Stimulated activated naive CD8-positive, alpha-beta T cell treated with anti-CD3 and anti-CD28 coated beads, Interleukin-15, Interleukin-2, amounts not matched to agents 100 ng/mL and 50 ng/mL, for 24 hours (primary cell): Measurements from ENCODE around the gene FAM53A.
"Not testable (repeated sequence)": the region's sequence is repeated elsewhere in the genome, so short reads cannot be mapped to it uniquely, and the experiment has no call there.

Experiments used
- H3K27ac Mint-ChIP-seq: one replicate; pipeline ENCODE4 v1.8.0; 2021; ENCODE audit warnings: mild to moderate bottlenecking, mixed read lengths
- H3K27me3 Mint-ChIP-seq: one replicate; pipeline ENCODE4 v1.8.0; 2021; ENCODE audit warnings: mixed read lengths
- H3K36me3 Mint-ChIP-seq: one replicate; pipeline ENCODE4 v1.8.0; 2021; ENCODE audit warnings: low read depth, mixed read lengths
- H3K4me1 Mint-ChIP-seq: one replicate; pipeline ENCODE4 v1.8.0; 2021; ENCODE audit warnings: low read depth, mixed read lengths
- H3K4me3 Mint-ChIP-seq: one replicate; pipeline ENCODE4 v1.8.0; 2021; ENCODE audit warnings: mild to moderate bottlenecking, mixed read lengths
- H3K9me3 Mint-ChIP-seq: one replicate; pipeline ENCODE4 v1.8.0; 2021; ENCODE audit warnings: mixed read lengths

Gene FAM53A

DNA sequence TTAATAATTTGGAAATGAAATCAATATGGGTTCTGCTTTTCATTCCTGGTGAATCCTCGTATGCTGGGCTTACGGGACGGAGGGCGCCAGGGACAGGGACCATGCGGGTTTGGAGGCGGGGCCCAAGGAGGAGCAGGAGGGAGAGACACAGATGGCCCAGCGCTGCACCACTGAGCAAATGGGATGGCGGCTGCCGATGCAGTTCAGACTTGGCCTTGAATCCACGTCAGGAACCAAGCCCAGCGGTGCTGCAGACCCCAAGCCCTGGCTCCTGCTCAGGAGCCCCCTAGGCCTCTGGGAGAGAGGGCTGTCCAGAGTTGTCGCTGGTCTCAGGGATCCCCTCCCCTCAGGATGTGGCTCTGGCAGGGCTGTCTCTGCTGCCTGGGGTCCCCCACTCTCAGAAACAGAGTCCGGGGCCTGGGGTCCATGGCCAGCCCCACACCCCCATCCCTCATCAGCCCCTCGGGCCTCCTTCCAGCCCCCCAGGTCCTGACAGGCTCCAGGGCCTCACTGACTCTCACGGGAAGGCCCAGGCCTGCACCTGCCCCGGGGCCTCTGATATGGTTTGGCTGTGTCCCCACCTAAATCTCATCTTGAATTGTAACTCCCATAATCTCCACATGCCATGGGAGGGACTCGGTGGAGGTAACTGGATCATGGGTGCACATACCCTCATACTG is 75.2 kb downstream of the FAM53A start:
- no peak overlapping the region for H3K27ac Mint-ChIP-seq
- no peaks in the 10 kb centered on the region for H3K27me3 Mint-ChIP-seq
- H3K4me1 Mint-ChIP-seq = peaks cover 11% of the 10 kb centered on the region
- no peak overlapping the region for H3K4me3 Mint-ChIP-seq
- H3K36me3 Mint-ChIP-seq = no peaks in the 10 kb centered on the region
- H3K9me3 Mint-ChIP-seq = no peaks in the 10 kb centered on the region

GRCh38 chr4:1608196-1608820 is 75.8 kb downstream of the FAM53A start:
- peaks cover 11% of the 10 kb centered on the region for H3K4me1 Mint-ChIP-seq
- no peaks in the 10 kb centered on the region for H3K36me3 Mint-ChIP-seq
- H3K27ac Mint-ChIP-seq = no peak overlapping the region
- H3K9me3 Mint-ChIP-seq = no peaks in the 10 kb centered on the region
- no peak overlapping the region for H3K4me3 Mint-ChIP-seq
- H3K27me3 Mint-ChIP-seq = no peaks in the 10 kb centered on the region

- H3K36me3 Mint-ChIP-seq, H3K27me3 Mint-ChIP-seq, H3K4me3 Mint-ChIP-seq, H3K27ac Mint-ChIP-seq, H3K9me3 Mint-ChIP-seq: not testable (repeated sequence)
- H3K4me1 Mint-ChIP-seq = peaks cover 11% of the 10 kb centered on the region
Observed at GRCh38 chr4:1607436-1608195, 76.5 kb downstream of the FAM53A start.

DNA sequence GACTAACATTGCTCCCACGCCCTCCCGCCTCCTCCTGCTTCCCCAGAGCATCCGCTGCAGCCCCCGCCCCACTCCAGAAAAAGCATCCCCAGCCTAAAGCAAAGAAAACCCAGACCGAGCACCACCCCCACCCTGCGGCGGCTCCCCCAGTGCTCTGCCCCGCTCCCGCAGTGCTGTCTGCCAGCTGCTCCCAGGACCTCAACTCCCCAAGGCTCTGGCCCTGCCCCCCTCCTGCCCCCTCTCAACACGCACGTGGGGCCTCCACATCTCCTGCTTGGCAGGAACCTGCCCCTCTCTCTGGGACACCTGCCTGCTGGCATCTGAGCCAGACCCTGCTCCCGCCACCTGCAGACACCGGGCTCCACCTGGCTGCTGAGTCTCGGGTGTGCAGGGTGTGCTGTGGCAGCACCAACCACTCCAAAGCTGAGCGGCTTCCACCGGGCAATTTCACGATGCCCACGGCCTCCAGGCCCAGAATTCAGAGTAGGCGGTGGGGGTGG is 79.4 kb downstream of the FAM53A start:
- no peak overlapping the region for H3K4me3 Mint-ChIP-seq
- no peak overlapping the region for H3K27ac Mint-ChIP-seq
- no peaks in the 10 kb centered on the region for H3K27me3 Mint-ChIP-seq
- no peaks in the 10 kb centered on the region for H3K9me3 Mint-ChIP-seq
- H3K36me3 Mint-ChIP-seq = no peaks in the 10 kb centered on the region
- H3K4me1 Mint-ChIP-seq = peaks cover 11% of the 10 kb centered on the region

DNA sequence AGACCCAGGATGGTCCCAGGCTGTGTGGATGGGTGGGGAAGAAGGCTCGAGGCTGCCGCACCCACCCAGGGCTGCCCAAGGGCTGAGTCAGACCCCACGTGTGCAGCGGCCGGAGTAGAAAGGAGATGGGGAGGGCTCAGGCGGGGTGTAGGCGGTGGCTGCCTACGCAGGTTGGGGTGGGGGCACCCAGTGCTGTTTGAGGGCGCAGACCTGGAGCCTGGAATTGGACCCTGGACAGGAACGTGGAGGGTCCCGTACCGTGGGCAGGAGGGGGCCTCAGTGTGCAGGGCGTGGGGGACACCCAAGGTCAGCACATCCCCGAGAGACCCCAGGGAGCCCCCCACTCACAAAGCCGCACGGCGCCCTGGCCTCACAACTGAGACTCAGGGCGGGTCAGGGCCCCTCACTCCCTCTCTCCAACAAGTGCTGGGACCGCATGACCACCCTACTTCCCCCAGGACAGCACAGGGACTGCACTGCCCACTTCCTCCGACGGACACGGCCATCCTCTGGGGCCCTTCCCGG is 79.9 kb downstream of the FAM53A start:
- Mint-ChIP-seq H3K36me3 (no peaks in the 10 kb centered on the region), H3K4me1 (peaks cover 11% of the 10 kb centered on the region), H3K9me3 (no peaks in the 10 kb centered on the region), H3K27ac (no peak overlapping the region), H3K4me3 (no peak overlapping the region), H3K27me3 (no peaks in the 10 kb centered on the region)

DNA sequence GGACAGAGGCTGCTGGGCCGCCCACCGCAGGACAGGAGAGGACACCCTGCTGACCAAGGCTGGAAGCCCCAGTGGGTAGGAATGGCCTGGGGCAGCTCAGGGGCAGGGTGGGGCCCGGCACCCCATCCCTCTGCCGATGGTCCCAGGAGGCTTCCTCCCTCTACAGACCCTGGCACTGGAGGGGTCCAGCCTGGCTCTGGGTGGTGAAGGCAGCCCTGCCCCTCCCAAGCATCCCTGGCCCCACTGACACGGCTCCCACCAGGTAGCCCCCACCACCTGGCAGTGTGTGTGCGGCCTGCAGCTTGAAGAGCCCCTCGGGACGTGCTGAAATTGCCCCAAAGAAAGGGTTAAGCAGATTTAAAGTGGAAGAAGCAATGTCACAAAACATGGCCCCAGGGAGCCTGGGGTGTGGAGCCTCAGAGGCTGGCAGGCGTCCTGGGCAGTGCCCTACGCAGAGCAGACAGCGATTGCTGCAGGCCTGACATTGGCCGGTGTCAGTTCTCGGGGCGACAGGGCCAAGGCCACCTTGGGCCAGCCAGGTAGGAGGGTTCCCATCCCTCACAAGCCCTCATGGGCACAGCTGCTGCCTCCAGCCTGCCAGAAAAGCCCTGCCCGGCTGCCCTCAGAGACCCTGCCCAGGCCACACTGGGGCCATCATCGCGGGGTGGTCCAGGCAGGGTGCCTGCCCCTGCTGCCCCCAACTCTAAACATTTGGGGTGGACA is 80.5 kb downstream of the FAM53A start:
- Mint-ChIP-seq H3K27me3 (no peaks in the 10 kb centered on the region), H3K9me3 (no peaks in the 10 kb centered on the region), H3K36me3 (no peaks in the 10 kb centered on the region), H3K27ac (no peak overlapping the region), H3K4me1 (peaks cover 12% of the 10 kb centered on the region), H3K4me3 (no peak overlapping the region)

DNA sequence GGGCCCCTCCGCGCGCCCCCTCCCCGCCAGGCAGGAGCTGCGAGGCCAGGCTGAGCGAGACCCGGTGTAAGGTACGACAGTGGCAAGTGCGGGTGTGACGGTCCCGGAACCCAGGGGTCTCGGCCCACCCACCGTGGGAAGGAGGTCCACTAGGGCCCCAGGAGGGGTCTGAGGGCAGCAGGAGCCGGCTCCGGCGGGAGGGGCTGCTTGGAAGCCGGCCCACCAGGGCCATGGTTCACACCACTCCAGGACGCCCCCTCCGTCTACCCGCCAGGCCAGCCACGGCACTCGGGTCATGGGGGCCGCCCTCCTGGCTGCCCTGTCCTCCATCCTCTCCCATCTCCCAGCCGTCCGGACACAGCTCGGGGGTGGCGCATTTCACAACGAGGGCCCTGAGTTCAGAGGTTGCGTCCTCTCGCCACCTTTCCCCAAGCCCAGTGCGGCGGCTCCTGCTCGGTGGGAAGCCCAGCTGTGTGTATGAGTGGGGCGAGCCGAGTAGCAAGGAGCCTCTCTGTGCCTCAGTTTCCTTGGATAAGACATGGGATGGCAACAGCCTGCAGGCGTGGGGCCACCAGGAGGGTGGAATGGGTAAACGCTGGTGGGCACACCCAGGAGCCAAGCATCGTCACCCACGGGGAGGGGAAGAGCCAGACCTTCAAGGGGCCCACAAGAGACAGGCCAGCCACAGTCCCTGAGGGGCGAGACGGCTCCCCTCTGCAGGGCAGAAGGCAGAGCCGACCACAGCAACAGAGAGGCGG is 81.3 kb downstream of the FAM53A start:
- H3K27ac Mint-ChIP-seq = no peak overlapping the region
- no peaks in the 10 kb centered on the region for H3K27me3 Mint-ChIP-seq
- H3K4me1 Mint-ChIP-seq = peaks cover 14% of the 10 kb centered on the region

GRCh38 chr4:1601852-1602654 is 82.1 kb downstream of the FAM53A start:
- no peak overlapping the region for H3K4me3 Mint-ChIP-seq
- H3K27ac Mint-ChIP-seq = no peak overlapping the region
- no peaks in the 10 kb centered on the region for H3K9me3 Mint-ChIP-seq
- H3K4me1 Mint-ChIP-seq = peaks cover 14% of the 10 kb centered on the region
- H3K36me3 Mint-ChIP-seq = no peaks in the 10 kb centered on the region
- H3K27me3 Mint-ChIP-seq = no peaks in the 10 kb centered on the region

More for the DNA sequence above, 81.3 kb downstream of the FAM53A start:
- Mint-ChIP-seq H3K9me3 (no peaks in the 10 kb centered on the region), H3K36me3 (no peaks in the 10 kb centered on the region), H3K4me3 (no peak overlapping the region)

DNA sequence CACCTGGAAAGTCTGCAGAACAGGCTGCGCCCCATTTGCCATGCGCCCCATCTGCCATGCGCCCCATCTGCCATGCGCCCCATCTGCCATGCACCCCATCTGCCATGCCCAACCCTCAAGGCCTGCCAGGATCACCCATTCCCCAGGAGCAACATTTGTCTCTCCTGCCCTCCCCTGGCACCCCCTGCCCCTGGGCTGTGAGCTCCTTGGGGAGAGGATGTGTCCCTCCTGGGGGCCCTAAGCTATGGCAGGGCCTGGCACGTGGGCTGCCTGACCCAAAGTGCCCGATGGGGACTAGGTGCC is 82.6 kb downstream of the FAM53A start:
- H3K4me3 Mint-ChIP-seq = no peak overlapping the region
- H3K27ac Mint-ChIP-seq = no peak overlapping the region
- no peaks in the 10 kb centered on the region for H3K27me3 Mint-ChIP-seq
- peaks cover 14% of the 10 kb centered on the region for H3K4me1 Mint-ChIP-seq
- no peaks in the 10 kb centered on the region for H3K36me3 Mint-ChIP-seq
- no peaks in the 10 kb centered on the region for H3K9me3 Mint-ChIP-seq

- no peaks in the 10 kb centered on the region for H3K27me3 Mint-ChIP-seq
- H3K27ac Mint-ChIP-seq = no peak overlapping the region
- H3K4me3 Mint-ChIP-seq = no peak overlapping the region
- no peaks in the 10 kb centered on the region for H3K36me3 Mint-ChIP-seq
- no peaks in the 10 kb centered on the region for H3K9me3 Mint-ChIP-seq
- peaks cover 14% of the 10 kb centered on the region for H3K4me1 Mint-ChIP-seq
Observed at GRCh38 chr4:1600811-1601532, 83.1 kb downstream of the FAM53A start.

GRCh38 chr4:1600211-1600780 is 83.8 kb downstream of the FAM53A start:
- no peaks in the 10 kb centered on the region for H3K9me3 Mint-ChIP-seq
- H3K4me3 Mint-ChIP-seq = no peak overlapping the region
- peaks cover 8% of the 10 kb centered on the region for H3K4me1 Mint-ChIP-seq
- H3K27me3 Mint-ChIP-seq = no peaks in the 10 kb centered on the region
- H3K36me3 Mint-ChIP-seq = no peaks in the 10 kb centered on the region
- H3K27ac Mint-ChIP-seq = no peak overlapping the region

DNA sequence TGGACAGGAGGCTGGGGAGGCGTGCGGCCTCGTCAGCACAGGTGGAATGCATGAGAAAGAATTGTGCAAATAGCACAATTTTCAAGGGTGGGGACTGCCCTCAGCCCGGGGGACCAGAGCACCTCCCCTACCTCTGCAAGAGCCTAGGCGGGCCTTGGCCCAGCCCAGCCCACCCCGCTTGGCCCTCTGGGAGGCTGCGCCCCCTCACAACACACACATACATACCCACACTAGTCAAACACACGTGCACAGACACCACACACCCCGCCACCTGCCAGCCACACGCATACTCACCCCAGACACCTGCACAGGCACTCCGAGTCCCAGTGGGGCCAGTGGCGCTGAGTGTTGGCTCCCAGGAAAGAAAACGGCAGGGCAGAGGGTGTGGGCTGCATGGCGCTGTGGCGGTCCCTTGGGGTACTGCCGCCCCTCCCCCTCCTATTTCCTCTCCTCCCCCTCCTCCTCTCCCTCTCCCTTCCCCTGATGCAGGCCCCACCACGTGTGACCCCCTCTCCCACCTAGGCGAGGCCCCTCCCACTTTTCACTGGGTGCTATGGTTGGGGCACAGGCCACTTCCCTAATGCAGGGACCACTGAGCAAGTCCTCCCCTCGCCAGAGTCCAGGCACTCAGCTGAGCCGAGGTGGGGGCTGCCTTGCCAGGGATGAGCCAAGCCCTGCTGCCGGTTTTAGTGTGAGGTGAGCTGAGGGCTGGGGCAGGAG is 84.5 kb downstream of the FAM53A start:
- H3K9me3 Mint-ChIP-seq = no peaks in the 10 kb centered on the region
- H3K4me3 Mint-ChIP-seq = no peak overlapping the region
- H3K36me3 Mint-ChIP-seq = no peaks in the 10 kb centered on the region
- H3K27me3 Mint-ChIP-seq = no peaks in the 10 kb centered on the region
- H3K27ac Mint-ChIP-seq = no peak overlapping the region
- peaks cover 3% of the 10 kb centered on the region for H3K4me1 Mint-ChIP-seq
